NCI-H1417 treated with DMSO at 0.1 percent for 48 hours (cell line): Measurements from ENCODE around the gene GJA9.
"Not testable (repeated sequence)": the region's sequence is repeated elsewhere in the genome, so short reads cannot be mapped to it uniquely, and the experiment has no call there.

Source experiments
- DNase-seq: peaks from one replicate; lab custom pipeline; 2025; lab: John Stamatoyannopoulos, UW

Gene GJA9

GRCh38 chr1:38881487-38881886, at the start of gene GJA9:
TSS of gene GJA9 (minus strand) at chr1:38881587. CDS start at chr1:38876098, 5,489 bp downstream.
- DNase-seq, result no peak

GRCh38 chr1:38929476-38929875, 48.1 kb upstream of the GJA9 start:
- peak; percentile 15 for DNase-seq

GRCh38 chr1:38929054-38929453, 47.7 kb upstream of the GJA9 start:
- no peak for DNase-seq

GRCh38 chr1:38926091-38926490, 44.7 kb upstream of the GJA9 start:
- no peak for DNase-seq

GRCh38 chr1:38925391-38925790, 44.0 kb upstream of the GJA9 start:
- no peak for DNase-seq

- DNase-seq, result no peak
These were observed 42.2 kb upstream of the GJA9 start for GRCh38 chr1:38923607-38924006.

GRCh38 chr1:38919130-38919529, 37.7 kb upstream of the GJA9 start:
- DNase-seq, result no peak

GRCh38 chr1:38918568-38918967, 37.2 kb upstream of the GJA9 start:
- DNase-seq, result no peak

GRCh38 chr1:38917772-38918171, 36.4 kb upstream of the GJA9 start:
- no peak for DNase-seq

- no peak for DNase-seq
These were observed 36.0 kb upstream of the GJA9 start for GRCh38 chr1:38917337-38917736.

GRCh38 chr1:38915352-38915948, 34.1 kb upstream of the GJA9 start:
- DNase-seq, result no peak

- DNase-seq, result not testable (repeated sequence)
These were observed 33.5 kb upstream of the GJA9 start for GRCh38 chr1:38914908-38915307.

GRCh38 chr1:38908821-38909220, 27.4 kb upstream of the GJA9 start:
- DNase-seq, result no peak

- DNase-seq, result no peak
These were observed 24.6 kb upstream of the GJA9 start for GRCh38 chr1:38905985-38906384.

- no peak for DNase-seq
These were observed 18.2 kb upstream of the GJA9 start for GRCh38 chr1:38899560-38899959.

GRCh38 chr1:38898653-38899230, 17.4 kb upstream of the GJA9 start:
- DNase-seq, result no peak

GRCh38 chr1:38896169-38896568, 14.8 kb upstream of the GJA9 start:
- DNase-seq, result no peak

- no peak for DNase-seq
These were observed 11.6 kb upstream of the GJA9 start for GRCh38 chr1:38892976-38893375.

GRCh38 chr1:38891753-38892152, 10.4 kb upstream of the GJA9 start:
- DNase-seq, result no peak

GRCh38 chr1:38889589-38889988, 8.2 kb upstream of the GJA9 start:
- no peak for DNase-seq

GRCh38 chr1:38888423-38889333, 7.3 kb upstream of the GJA9 start:
- DNase-seq, result no peak

- no peak for DNase-seq
These were observed 3.7 kb upstream of the GJA9 start for GRCh38 chr1:38885092-38885491.

- DNase-seq, result no peak
These were observed 5.6 kb downstream of the GJA9 start for GRCh38 chr1:38875811-38876210.
